Osteocyte (in vitro differentiated cells): ENCODE results near the gene GPX7. TPM values are rescaled to one million over a fixed set of nuclear protein-coding genes. Genes with fewer than 3 reads are reported as not detected.
"Not testable (repeated sequence)": the region's sequence is repeated elsewhere in the genome, so short reads cannot be mapped to it uniquely, and the experiment has no call there.

ENCODE experiments used
- DNase-seq: peaks from one replicate; pipeline ENCODE4 v3.0.0; 2021; ENCODE audit warnings: mixed read lengths; ENCODE audit not compliant: unreplicated experiment; ENCODE audit errors: extremely low spot score
- H3K27ac Mint-ChIP-seq: one replicate; pipeline ENCODE4 v1.8.0; 2021; ENCODE audit warnings: mild to moderate bottlenecking, mixed read lengths; ENCODE audit not compliant: unreplicated experiment
- H3K27me3 Mint-ChIP-seq: one replicate; pipeline ENCODE4 v1.8.0; 2021; ENCODE audit warnings: mixed read lengths; ENCODE audit not compliant: unreplicated experiment
- H3K36me3 Mint-ChIP-seq: one replicate; pipeline ENCODE4 v1.8.0; 2021; ENCODE audit warnings: mixed read lengths; ENCODE audit not compliant: unreplicated experiment
- H3K4me1 Mint-ChIP-seq: one replicate; pipeline ENCODE4 v1.8.0; 2021; ENCODE audit warnings: mixed read lengths; ENCODE audit not compliant: unreplicated experiment
- H3K4me3 Mint-ChIP-seq: one replicate; pipeline ENCODE4 v1.8.0; 2021; ENCODE audit warnings: mild to moderate bottlenecking, moderate library complexity, mixed read lengths; ENCODE audit not compliant: unreplicated experiment
- H3K9me3 Mint-ChIP-seq: one replicate; pipeline ENCODE4 v1.8.0; 2021; ENCODE audit warnings: mixed read lengths; ENCODE audit not compliant: unreplicated experiment
- CTCF ChIP-seq: fragments of 200-600 bp; sonication (generic); IDR thresholded peaks from 2 replicates; pipeline ENCODE4 v1.5.0; 2021; ENCODE audit warnings: antibody characterized with exemption, mild to moderate bottlenecking, moderate library complexity
- total RNA-seq: library from RNA; stranded (reverse); gene quantifications from 2 replicates; pipeline ENCODE4 v1.2.1, GENCODE V29; 2021

Gene GPX7
- total RNA-seq, 1 donor from 2014 or later = 36.1 TPM

- no peak overlapping the region for H3K4me3 Mint-ChIP-seq
- TF ChIP-seq CTCF = no peak
- H3K9me3 Mint-ChIP-seq = no peaks in the 10 kb centered on the region
- H3K27ac Mint-ChIP-seq = no peak overlapping the region
- peaks cover 4% of the 10 kb centered on the region for H3K4me1 Mint-ChIP-seq
- DNase-seq = no peak
- peaks cover 15% of the 10 kb centered on the region for H3K27me3 Mint-ChIP-seq
- H3K36me3 Mint-ChIP-seq = no peaks in the 10 kb centered on the region
Observed at GRCh38 chr1:52576074-52576473, 26.1 kb upstream of the GPX7 start.

GRCh38 chr1:52578066-52578465 lies 24.1 kb upstream of the GPX7 start:
- H3K9me3 Mint-ChIP-seq, DNase-seq, H3K27ac Mint-ChIP-seq, H3K36me3 Mint-ChIP-seq, H3K4me3 Mint-ChIP-seq, H3K4me1 Mint-ChIP-seq: not testable (repeated sequence)
- peaks cover 25% of the 10 kb centered on the region for H3K27me3 Mint-ChIP-seq

- no peak for TF ChIP-seq CTCF
- Mint-ChIP-seq H3K27me3 (peaks cover 37% of the 10 kb centered on the region), H3K36me3 (no peaks in the 10 kb centered on the region), H3K4me1 (peaks cover 3% of the 10 kb centered on the region), H3K4me3 (no peak overlapping the region), H3K9me3 (no peaks in the 10 kb centered on the region), H3K27ac (no peak overlapping the region)
- no peak for DNase-seq
Observed at GRCh38 chr1:52579415-52579814, 22.8 kb upstream of the GPX7 start.

- Mint-ChIP-seq H3K36me3 (no peaks in the 10 kb centered on the region), H3K27me3 (peaks cover 40% of the 10 kb centered on the region), H3K9me3 (no peaks in the 10 kb centered on the region)
Observed at GRCh38 chr1:52580283-52580682, 21.9 kb upstream of the GPX7 start.

GRCh38 chr1:52582116-52582696 lies 20.0 kb upstream of the GPX7 start:
- H3K4me3 Mint-ChIP-seq = no peak overlapping the region
- no peak overlapping the region for H3K27ac Mint-ChIP-seq
- peaks cover 38% of the 10 kb centered on the region for H3K27me3 Mint-ChIP-seq
- H3K9me3 Mint-ChIP-seq = no peaks in the 10 kb centered on the region
- TF ChIP-seq CTCF = no peak
- no peaks in the 10 kb centered on the region for H3K36me3 Mint-ChIP-seq
- DNase-seq = no peak
- no peaks in the 10 kb centered on the region for H3K4me1 Mint-ChIP-seq

More at GRCh38 chr1:52580283-52580682, 21.9 kb upstream of the GPX7 start:
- H3K4me1 Mint-ChIP-seq = no peaks in the 10 kb centered on the region
- no peak for DNase-seq
- TF ChIP-seq CTCF = no peak
- no peak overlapping the region for H3K27ac Mint-ChIP-seq
- H3K4me3 Mint-ChIP-seq = no peak overlapping the region

GRCh38 chr1:52585474-52585873 lies 16.7 kb upstream of the GPX7 start:
- no peak for TF ChIP-seq CTCF
- no peak overlapping the region for H3K4me3 Mint-ChIP-seq
- no peaks in the 10 kb centered on the region for H3K36me3 Mint-ChIP-seq
- no peaks in the 10 kb centered on the region for H3K9me3 Mint-ChIP-seq
- no peak for DNase-seq
- no peak overlapping the region for H3K27ac Mint-ChIP-seq
- H3K4me1 Mint-ChIP-seq = no peaks in the 10 kb centered on the region
- H3K27me3 Mint-ChIP-seq = peaks cover 36% of the 10 kb centered on the region
